T-helper 9 cell (primary cell): ENCODE results near the gene ARHGAP31.
"Not testable (repeated sequence)": the region's sequence is repeated elsewhere in the genome, so short reads cannot be mapped to it uniquely, and the experiment has no call there.

Experiments
- DNase-seq: peaks from one replicate; pipeline ENCODE4 v3.0.0-alpha.2; 2020

Gene ARHGAP31

DNA sequence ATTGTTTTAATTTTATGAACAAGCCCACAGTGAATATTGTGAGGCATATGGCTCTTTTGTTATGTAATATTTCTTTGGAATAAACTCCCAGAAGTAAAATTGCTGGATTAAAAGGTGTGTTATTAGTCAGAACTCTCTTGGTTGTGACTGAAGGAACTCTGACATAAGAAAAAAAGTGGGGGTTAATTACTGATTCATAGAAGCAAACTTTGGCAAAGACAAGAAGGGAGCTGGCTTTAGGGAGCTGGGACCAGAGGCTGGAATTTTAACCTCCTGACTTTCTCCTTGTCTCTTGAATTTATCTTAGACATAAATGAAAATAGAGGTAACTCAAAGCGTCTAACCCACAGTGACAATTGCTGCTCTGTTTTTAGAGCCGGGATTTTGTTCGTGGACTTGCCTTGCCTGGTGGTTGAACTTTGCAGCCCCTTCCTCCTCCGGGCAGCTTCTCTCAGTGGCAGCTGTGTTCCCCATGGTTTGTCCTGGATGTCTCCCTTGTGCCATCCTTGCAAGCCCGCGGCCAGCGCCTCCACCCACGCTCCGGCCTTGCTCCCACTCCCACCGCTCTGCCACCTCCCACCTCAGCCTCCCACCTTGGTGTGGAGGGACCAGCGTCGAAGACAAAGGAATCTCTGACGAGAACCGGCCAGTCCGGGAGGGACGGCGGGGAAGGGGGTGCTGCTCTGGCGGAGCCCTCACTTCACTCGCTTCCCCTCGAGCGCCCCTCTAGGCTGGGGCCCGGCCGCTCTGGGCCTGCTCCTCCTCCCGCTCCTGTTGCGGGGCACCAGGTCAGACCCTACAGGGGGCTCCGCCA is 28.0 kb downstream of the ARHGAP31 start:
- no peak for DNase-seq

DNA sequence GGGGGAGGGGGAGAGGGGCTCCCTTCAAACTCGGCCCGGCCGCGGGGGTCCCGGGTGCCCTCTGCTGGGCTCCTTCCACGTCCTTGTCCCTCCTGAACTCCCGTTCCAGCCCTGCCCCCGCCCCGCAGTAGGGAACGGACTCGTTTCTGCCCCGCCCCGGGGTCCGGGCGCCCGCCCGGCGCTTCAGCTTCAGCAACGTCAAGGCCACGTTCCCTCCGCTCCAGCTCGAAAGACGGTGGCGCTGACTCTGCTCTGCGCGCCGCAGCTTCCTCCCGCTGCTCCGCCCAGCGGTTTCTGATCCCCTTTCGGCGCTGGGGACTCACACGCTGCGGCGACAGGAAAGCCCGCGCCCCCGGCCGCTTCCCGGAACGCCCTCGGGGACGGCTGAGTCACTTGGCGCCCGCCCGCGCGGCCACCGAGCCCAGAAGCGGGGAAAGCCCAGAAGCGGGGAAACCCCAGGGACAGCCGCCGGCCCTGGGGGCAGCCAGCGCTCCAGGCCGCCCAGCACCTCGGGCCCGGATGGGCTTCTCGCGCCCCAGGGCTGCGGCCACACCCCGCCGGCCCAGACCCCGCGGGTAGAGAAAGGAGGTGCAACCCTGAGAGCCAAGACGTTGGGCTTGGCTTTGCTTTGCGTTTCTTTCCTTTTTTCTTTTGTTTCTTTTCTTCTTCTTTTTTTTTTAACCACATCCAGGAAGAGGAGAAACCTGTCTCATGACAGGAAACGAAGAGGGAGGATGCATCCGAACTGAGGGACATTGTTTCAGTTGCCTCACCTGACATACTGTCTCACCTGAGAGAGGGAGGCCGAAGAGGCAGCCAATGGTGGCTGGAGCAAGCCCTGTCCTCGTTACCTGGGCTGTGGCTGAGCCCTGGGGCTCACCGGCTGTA is 28.9 kb downstream of the ARHGAP31 start:
- DNase-seq, result peak; percentile 88

DNA sequence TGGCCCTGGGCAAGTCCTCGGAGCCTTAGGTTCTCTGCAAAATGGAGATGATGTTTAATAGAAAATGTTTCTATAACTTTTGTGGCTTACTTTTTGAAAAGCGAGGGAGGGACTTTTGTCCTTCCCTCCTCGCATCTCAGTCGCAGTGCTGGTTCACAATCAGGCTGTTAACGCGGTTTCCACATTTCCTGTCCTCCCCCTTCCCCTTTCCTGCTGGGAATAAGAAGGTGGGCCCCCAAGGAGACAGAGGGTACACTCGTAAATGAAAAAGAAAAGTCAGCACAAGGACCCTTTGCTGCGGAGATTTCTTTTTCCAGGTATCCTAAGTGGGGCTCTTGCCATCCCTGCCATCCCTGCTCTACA is 29.5 kb downstream of the ARHGAP31 start:
- DNase-seq, result no peak

DNA sequence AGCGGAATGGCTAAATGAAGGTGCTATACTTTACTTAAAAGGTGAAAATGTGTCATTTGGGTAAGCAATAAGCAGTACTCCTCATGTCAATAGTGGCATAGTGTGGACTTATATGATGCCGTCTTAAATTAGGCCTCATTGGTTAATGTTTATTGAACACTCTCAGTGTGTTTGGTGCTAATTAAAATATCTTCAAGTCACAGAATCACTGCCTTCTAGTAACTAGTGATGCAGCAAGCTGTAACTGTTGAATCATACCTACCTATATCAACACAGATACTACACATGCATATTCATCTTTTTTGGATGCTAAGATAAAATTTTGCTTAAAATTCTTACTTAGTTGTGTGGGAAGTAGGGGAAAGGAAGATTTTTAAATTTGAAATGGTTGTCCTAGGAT is 30.7 kb downstream of the ARHGAP31 start:
- no peak for DNase-seq

DNA sequence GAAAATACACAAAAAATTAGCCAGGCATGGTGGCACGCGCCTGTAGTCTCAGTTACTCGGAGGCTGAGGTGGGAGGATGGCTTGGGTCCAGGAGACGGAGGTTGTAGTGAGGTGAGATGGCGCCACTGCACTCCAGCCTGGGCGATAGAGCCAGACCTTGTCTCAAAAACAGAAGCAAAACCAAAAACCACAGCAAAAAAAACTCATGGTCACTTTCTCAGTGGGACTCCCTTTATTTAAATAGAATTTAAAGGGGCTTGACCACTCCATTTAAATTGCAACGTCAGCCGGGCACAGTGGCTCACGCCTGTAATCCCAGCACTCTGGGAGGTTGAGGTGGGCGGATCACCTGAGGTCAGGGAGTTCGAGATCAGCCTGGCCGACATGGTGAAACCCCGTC is 32.8 kb downstream of the ARHGAP31 start:
- DNase-seq, result no peak

DNA sequence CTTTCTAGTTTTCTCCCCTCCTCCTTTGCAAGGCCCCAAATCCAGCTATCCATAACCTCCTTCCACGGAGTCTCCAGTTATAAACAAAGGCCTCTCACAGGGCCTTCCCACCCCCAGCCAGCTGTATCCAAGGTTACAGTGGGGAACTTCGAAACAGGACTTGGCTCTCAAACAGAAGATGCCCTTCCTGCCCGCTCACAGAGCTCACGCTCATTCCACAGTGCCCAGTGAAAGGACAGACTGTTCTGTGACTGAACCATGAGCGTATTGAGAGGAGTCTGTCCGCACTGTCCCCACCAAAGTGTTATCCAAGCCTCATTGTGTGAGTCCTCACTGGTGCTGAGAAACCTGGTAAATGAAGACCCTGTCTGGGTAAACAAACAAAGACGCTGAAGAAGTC is 35.4 kb downstream of the ARHGAP31 start:
- DNase-seq, result no peak

DNA sequence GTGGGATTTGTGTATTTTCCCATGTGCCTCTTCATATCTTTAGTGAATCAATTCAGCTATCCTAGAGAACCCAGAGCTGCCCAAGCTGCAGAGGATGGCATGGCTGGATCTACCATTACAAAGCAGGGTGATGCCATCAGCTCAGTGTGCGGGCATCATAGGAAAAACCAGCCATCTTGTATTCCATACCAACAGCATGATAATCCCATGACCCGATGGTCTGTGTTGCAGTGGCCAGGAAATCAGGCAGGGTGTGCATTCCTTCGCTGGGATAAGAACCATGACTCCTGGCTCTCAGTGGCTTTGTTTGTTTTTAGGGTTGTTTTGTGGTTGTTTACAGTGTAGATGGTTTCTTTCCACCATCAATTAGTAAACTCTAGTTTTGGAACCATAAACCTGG is 36.0 kb downstream of the ARHGAP31 start:
- DNase-seq, result no peak

DNA sequence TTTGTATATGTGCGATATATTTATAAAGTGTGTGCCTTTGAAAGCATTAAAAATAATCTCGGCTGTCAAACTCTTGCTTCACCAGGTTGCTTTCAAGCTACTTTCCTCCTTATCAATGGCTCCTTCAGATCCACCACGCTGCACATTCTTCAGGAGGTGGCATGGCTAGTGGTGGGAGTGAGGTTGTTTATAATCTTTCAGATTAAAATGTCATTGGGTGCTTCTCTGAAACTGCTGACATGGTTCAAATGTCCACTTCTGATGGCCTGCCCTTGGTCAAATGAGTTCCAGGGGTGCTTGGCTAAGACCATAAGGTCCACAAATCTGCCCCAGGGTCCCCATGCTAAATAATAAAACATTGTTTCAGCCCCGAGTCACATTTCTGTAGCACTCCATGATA is 36.7 kb downstream of the ARHGAP31 start:
- no peak for DNase-seq

DNA sequence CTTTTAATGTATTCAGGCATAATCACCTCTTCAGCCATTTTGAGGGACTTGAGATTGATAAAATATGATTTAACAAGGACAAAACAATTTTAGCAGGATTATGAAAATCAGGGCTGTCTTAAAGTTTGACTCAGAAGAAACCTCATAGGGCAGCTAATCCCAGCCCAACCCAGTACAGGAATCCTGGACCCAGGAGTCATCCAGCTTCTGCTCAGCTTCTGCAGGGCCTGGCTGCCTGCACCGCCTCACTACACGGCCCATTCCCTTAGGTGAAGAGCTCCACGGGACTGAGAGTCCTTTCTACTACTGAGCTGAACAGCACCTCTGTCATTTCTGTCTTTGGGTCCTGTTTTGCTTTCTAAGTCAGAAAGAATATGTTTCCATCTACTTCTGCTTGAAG is 37.5 kb downstream of the ARHGAP31 start:
- DNase-seq, result no peak

DNA sequence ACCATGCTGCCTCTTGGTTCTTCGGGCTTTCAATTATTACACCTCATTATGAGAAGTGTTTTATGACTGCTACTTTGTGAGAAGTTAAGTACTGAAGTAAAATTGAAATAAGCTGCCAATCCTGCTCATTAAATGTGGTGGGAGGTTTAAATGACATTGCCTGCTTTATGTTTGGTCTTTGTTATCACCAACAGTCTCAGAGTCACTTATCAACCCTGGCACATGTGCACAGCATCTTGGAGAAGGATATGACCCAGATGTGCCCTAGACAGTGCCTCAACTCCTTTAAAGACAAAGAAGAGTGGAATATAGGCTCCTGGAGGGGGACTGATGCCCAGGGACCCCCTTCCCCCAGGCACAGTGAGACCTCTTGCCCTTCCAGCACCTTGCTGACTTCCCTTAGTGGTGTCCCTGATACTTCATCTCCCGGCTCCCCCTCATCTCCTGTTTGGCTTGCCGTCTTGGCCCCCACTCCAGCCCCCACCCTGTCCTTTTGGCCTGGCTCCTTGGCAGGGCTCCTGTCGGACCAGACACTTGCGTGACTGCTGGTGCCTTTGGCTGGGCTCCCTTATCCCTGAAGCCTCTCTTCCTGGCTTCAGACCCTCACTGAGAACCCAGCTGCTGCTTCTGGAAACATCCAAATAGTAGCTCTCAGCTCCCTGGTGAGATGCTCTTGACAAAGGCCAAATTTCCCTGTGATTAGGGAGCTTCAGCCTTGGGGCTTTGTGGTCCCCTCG is 39.8 kb downstream of the ARHGAP31 start:
- DNase-seq, result no peak

DNA sequence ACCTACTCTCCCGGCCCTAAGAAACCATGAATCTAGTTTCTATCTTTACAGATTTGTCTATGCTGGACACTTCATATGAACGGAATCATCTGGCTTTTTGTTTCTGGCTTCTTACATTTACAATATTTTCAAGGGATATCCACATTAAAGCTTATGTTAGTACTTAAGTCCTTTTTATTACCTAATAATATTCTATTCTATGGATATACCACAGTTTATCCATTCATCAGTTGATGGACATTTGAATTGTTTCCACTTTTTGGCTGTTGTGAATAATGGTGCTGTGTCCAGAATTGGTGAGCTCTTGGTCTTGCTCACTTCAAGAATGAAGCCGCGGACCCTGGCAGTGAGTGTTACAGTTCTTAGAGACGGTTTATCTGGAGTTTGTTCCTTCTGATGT is 42.6 kb downstream of the ARHGAP31 start:
- DNase-seq, result no peak

DNA sequence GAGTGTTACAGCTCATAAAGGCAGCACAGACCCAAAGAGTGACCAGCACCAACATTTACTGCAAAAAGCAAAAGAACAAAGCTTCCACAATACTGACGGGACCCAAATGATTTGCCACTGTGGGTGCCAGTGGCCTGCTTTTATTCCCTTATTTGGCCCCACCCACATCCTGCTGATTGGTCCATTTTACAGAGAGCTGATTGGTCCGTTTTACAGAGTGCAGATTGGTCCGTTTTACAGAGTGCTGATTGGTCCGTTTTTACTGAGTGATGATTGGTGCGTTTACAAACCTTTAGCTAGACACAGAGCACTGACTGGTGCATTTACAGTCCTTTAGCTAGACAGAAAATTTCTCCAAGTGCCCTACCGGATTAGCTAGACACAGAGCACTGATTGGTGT is 43.2 kb downstream of the ARHGAP31 start:
- DNase-seq, result not testable (repeated sequence)

DNA sequence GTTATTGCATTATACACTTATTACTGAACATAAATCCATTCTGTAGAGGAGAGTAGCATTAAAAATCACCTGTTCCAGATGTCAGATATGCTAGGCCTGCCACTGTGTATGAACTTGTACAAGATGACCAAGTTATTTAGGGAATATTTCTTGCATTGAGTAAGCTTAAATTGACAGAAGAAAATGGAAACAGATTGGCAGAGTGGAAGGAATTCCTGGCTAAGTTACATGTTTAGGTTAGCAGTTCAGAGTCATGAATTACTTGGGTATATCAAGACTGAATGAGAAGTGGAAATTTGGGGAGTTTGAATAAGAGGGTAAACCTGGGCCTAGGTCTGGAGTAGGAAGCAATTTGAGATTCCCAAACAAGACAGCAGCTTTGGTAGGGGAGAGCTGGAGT is 44.6 kb downstream of the ARHGAP31 start:
- DNase-seq, result no peak

DNA sequence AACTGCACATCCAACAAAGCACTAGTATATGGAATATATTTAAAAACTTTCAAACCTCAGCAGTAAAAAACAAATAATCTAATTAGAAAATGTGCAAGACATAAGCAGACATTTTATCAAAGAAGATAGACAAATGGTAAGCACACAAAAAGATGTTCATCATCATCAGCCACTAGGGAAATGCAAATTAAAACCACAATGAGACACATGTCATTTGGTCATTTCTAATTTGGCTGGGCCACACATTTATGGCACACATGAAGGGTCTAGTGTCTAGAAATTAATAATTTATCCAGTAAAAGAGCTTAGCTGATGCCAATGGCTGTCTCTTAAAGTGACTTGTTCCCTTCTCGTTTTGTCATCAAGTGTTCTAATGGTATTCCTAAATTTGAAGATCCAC is 45.8 kb downstream of the ARHGAP31 start:
- DNase-seq, result no peak

DNA sequence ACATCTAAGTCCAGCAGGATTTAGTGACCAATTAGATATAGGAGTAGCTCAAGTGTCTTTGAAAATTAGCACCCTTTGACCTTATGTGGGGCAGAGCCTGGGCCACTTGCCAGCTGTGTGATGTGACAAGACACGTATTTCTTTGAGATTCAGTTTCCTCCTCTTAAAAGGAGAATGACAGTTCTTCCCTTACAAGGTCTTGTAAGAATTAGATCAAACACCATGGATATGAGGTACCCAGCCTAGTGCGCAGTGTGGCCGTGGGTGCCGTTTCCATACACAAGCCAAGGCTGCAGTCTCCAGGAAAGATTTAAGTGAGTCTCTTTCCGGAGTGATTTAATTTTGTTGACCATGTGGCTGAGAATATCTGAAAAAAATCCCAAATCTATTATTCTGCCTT is 46.3 kb downstream of the ARHGAP31 start:
- no peak for DNase-seq

DNA sequence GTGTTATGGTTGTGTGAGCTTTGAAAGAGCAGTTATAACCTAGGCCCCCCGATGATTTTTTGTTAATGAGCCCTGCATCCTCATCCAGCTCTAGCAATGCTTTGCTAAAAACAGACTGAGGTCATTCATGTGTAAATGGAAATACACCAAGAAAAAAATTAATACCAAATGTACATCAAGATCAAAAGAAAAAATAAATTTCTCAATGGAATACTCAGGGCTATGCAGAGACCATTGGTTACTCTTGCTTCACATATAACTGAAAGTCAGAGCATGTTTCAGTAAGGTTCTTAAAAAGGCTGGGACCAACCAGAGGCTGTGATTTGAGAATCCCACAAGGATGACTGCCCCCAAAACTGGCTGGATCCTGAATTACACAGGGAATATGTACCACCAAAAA is 48.0 kb downstream of the ARHGAP31 start:
- no peak for DNase-seq

DNA sequence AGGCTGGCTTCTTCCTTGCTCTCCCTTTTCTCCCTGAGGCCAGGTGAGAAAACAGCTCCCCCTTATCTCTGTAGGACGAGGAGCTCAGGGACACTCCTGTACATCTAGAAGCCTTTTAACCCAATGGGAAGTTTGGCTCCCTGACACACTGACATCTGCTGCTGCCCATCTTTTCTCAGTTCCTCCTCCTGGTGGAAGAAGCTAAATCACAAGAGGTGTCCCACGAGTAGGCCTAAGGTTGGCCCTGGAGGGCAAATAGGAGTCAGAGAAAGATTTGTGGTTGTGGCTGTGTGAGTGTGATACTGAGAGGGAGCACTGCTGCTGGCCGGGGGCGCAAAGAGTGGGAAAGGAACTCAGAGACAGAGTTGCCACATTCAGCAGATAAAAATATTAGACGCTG is 49.5 kb downstream of the ARHGAP31 start:
- no peak for DNase-seq

DNA sequence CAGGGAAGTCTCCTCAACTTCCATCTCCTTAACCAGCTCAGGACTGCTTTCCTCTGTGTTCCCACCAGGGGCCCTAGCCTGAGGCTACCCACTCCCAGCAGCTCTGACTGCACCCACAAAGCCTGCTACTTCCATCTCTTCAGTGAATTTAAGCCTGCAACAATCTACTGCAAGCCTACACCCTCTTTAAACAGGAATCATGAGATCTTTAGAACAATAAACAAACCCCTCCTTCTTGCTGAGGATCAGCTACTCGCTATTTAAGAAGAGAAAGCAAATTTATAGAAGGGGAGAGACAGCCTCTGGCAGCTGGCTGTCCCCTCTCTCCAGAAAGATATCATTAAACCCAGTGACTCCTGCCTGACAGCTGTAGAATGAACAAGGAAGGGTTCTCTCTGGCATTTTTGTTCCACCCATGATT is 51.9 kb downstream of the ARHGAP31 start:
- no peak for DNase-seq

DNA sequence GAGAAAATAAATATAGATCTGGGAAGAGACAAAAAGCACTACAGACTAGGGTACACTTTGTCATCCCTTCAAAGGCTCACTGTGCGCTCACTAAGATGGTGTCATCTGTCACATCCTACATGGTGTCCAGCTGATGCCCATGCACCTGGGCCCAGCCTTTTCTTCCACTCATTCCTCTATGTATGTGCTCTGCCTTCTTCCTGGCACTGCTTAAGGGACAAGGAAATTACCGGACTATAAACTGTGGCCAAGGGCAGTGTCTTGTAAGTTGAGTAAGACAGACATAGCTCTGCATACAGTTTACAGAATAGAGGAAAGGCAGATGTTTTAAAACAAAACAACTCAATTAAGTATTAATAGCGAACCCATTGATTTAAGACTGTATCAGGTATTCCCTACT is 52.9 kb downstream of the ARHGAP31 start:
- no peak for DNase-seq

DNA sequence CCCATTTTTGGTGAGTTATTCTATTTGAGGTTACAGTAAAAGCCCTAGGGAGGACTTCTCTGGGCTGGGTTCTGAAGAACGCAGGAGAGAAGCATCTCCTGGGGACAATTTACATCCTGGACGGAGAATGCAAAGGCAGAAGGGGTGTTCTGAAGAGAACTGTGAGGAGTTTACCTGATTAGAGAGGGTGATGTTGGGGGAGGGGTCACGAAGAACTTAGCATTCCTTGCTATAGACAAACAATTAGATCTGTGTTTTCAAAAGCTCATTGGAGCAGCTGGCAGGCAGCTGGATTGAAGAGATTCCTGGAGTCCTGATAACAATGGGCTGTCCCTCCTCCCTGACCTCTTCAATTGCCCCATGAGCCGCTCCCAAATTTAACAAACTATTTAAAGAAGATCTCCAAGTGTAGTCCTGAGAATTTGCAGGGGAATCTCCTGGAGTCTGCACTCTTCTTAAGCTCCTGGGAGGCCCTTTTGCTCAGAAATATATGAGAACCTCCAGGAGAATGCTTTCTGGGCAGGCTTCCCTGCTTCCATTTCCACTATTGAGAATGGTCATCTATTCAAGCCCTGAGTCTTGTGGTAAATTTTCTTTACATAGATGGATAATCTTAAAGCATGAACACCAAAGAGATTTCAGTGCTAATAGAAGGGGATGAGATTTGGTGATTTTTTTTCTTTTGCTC is 55.3 kb downstream of the ARHGAP31 start:
- no peak for DNase-seq

DNA sequence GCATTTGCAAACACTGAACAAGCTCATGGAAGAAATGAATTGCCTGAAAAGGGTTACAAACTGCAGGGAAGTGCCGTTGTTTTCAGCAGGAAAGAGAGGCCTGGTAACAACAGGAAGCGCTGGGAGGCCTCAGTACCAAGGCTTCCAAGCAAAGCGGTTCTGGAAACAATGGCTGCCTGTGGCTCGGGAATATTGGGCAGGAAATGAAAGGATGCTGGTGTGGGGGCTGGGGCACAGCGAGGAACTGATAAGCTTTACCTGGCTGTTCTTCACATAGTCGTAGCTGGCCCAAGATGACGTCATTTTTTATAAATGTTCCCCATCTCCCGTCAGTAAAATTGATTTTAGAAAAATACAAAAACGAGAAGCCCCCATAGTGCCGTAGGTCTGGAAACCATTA is 55.9 kb downstream of the ARHGAP31 start:
- no peak for DNase-seq

DNA sequence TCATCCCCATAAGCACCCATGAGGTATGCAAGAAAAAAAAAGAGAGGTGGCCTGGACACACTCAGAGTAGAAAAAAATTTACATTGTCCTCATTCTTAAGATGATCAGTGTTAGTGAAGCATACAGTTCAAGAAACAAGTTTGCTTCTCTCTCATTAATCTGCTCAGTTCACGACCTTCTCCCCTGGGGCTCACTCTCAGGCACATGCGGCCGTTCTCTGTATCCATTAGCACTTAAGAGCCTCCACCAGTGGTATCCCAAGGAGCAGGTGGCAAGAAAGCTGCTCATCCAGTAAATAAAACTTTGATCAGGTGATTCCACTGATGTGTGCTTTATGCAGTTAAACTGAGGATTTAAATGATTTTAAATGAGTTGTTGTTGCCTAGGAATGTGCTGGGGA is 57.4 kb downstream of the ARHGAP31 start:
- no peak for DNase-seq

DNA sequence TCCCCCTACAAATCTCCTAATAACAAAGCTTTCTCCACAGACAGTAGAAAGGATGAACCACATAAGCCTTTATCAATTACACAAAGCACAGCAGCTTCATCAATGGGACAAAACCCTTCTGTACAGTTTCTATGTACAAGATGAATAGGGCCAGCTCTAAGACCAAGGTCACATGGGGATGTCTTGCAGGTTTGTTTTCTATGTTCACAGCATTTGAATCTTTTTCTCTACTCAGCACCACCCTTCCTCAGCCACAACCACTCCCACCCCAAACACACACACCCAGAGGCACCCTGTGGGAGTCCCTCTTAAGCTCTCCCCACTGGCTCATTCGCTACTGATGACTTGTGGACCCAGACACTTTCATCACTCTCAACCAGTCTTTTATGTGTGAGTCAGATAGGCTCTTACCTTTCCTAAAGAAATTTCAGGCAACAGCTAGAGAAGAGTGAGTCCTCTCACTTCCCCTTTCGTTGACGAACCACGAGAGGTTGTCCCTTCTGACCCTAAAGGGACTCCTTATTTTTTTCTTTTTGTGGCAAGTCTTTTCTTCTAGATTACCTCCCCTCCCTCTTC is 57.9 kb downstream of the ARHGAP31 start:
- no peak for DNase-seq
